ENCODE data around the gene SLC6A11. TPM values are rescaled to one million over a fixed set of nuclear protein-coding genes. Genes with fewer than 3 reads are reported as not detected.

SLC6A11 gene
- total RNA-seq, result not detected

GRCh38 chr3:10816019-10816862, at the start of gene SLC6A11:
TSS of gene SLC6A11 (plus strand) at chr3:10816228. CDS start at chr3:10816266, 38 bp downstream.

Other genes starting within 250 kb of the SLC6A11 start
- 1.6 TPM for gene SLC6A1, start 176.5 kb downstream of the SLC6A11 start, total RNA-seq